ENCODE measurements around the gene GPRIN1. TPM values are rescaled to one million over a fixed set of nuclear protein-coding genes. Genes with fewer than 3 reads are reported as not detected.

Gene GPRIN1
- polyA plus RNA-seq, 1 donor = 7.0 TPM

GRCh38 chr5:176631383-176632200, 21.6 kb upstream of the GPRIN1 start:
- no peak for DNase-seq
- no peak overlapping the region for H3K27ac ChIP-seq (ENCODE audit: low read length)
- 100% methylated on average over 1 of the region's 7 CpGs for WGBS (ENCODE audit: insufficient coverage, low lambda C conversion rate)
- H3K36me3 ChIP-seq (ENCODE audit: control insufficient read depth, insufficient read depth, low read length) = no peaks in the 10 kb centered on the region
- H3K27me3 ChIP-seq (ENCODE audit: control insufficient read depth, insufficient read depth, low read length) = peaks cover 84% of the 10 kb centered on the region
- peaks cover 8% of the 10 kb centered on the region for H3K4me1 ChIP-seq (ENCODE audit: control insufficient read depth, insufficient read depth, low read length)
- H3K4me3 ChIP-seq (ENCODE audit: low read length) = no peak overlapping the region
- peaks cover 6% of the 10 kb centered on the region for H3K9me3 ChIP-seq (ENCODE audit: control insufficient read depth, low read depth, low read length)

DNA sequence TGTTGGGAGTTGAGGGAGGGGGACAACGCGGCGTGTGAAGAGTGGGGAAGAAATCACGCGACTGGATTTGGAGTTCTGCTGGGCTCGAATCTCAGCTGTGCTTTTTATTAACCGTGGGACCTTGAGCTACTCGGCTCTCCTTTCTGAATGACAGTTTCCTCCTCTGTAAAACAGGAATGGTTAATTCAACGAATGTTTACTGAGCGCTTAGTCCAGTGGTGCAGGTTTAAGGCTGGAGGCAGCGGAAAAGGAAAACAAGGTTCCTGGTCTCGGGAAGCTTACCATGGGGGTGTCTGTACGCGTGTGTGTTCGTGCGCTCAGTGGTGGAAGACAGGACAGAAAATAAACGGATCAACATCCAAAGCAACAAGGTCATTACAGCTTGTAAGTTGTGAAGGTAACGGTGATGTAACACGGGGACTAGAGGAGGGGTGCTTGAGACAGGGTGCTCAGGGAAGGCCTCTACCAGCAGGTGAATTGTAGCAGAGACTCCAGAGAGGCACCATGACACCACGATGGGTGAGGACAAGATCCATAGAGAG, 20.8 kb upstream of the GPRIN1 start:
- Histone ChIP-seq H3K27me3 (ENCODE audit: control insufficient read depth, insufficient read depth, low read length) (peaks cover 87% of the 10 kb centered on the region), H3K9me3 (ENCODE audit: control insufficient read depth, low read depth, low read length) (peaks cover 6% of the 10 kb centered on the region), H3K4me1 (ENCODE audit: control insufficient read depth, insufficient read depth, low read length) (peaks cover 8% of the 10 kb centered on the region), H3K36me3 (ENCODE audit: control insufficient read depth, insufficient read depth, low read length) (no peaks in the 10 kb centered on the region), H3K4me3 (ENCODE audit: low read length) (peak overlapping the region; percentile 14), H3K27ac (ENCODE audit: low read length) (no peak overlapping the region)
- WGBS (ENCODE audit: insufficient coverage, low lambda C conversion rate) = no CpG with 5 or more reads among the region's 20 CpGs
- DNase-seq = no peak

GRCh38 chr5:176629853-176630680, 20.1 kb upstream of the GPRIN1 start, which contains the start of the genes EIF4E1B and SNCB:
TSS of gene EIF4E1B (plus strand) at chr5:176630675. CDS start at chr5:176642788, 12,113 bp downstream.
TSS of gene SNCB (minus strand) at chr5:176630534. CDS start at chr5:176629654, 880 bp downstream.
- DNase-seq = peak in 1 of 2 donors; percentile 67
- Histone ChIP-seq H3K9me3 (ENCODE audit: control insufficient read depth, low read depth, low read length) (peaks cover 6% of the 10 kb centered on the region), H3K4me1 (ENCODE audit: control insufficient read depth, insufficient read depth, low read length) (peaks cover 8% of the 10 kb centered on the region), H3K27me3 (ENCODE audit: control insufficient read depth, insufficient read depth, low read length) (peaks cover 88% of the 10 kb centered on the region), H3K36me3 (ENCODE audit: control insufficient read depth, insufficient read depth, low read length) (no peaks in the 10 kb centered on the region), H3K4me3 (ENCODE audit: low read length) (peak within 1 kb of the TSS; percentile 14), H3K27ac (ENCODE audit: low read length) (no peak within 1 kb of the TSS)
- no CpG with 5 or more reads among the region's 94 CpGs for WGBS (ENCODE audit: insufficient coverage, low lambda C conversion rate)

DNA sequence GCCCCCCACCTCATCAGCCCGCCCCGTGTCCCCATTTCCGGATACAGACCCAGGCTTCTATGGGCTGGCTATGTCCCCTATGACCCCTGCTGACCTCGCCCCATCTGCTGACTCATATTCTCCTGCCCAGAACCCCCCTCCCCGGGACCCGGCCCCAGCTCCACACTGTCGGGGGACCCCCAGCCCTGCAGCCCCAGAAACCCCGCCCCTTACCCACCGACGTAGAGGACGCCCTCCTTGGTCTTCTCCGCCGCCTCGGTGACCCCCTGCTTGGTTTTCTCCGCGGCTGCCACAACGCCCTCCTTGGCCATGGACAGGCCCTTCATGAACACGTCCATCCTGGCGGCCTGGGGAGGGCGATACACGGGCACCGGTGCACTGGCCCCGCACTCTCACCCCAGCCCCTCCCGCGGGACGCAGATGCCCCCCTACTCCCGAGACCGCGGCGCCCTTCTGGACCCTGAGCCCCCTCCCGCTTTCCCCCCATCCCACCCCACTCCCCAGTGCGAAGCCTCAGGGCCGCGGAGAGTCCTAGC, 19.4 kb upstream of the GPRIN1 start:
- DNase-seq = no peak
- H3K4me3 ChIP-seq (ENCODE audit: low read length) = no peak overlapping the region
- peaks cover 6% of the 10 kb centered on the region for H3K9me3 ChIP-seq (ENCODE audit: control insufficient read depth, low read depth, low read length)
- H3K4me1 ChIP-seq (ENCODE audit: control insufficient read depth, insufficient read depth, low read length) = peaks cover 8% of the 10 kb centered on the region
- no peaks in the 10 kb centered on the region for H3K36me3 ChIP-seq (ENCODE audit: control insufficient read depth, insufficient read depth, low read length)
- no CpG with 5 or more reads among the region's 34 CpGs for WGBS (ENCODE audit: insufficient coverage, low lambda C conversion rate)
- peaks cover 90% of the 10 kb centered on the region for H3K27me3 ChIP-seq (ENCODE audit: control insufficient read depth, insufficient read depth, low read length)
- H3K27ac ChIP-seq (ENCODE audit: low read length) = no peak overlapping the region

DNA sequence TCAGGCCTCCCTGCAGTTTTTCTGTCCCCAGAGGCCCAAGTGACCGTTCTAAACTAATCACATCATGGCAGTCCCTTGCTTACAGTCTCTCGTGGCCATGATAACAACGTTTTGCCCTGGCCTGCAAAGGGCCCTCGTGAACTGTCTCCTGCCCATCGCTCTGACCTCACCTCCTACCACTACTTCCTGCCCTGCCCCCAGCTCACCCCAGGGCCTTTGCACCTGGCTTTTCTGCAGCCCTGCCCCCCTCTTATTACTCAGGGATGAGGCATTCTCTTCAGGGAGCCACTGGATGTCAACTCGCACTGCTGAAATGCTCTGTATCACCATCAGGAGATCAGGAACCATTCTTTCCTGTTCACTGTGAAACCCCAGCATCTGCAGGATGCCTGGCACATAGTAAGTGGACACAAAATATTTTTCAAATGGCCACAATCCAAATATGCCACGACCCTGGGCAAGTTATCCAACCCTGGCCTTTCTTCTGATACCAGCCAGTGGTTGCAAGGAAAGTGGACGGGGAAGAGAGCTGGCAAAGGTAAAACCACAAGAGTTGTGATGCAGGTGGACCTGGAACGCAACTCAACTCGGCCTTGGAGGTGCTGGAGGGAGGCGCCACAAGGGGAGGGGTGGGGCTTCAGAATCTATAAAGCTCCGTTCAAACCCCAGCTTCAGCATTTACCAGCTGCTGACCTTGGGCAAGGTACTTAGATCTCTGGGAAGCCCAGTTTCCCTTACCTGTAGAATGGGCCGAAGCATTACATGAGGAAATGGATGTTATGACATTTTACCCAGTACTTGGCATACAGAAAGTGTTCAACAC, 18.7 kb upstream of the GPRIN1 start:
- no peaks in the 10 kb centered on the region for H3K36me3 ChIP-seq (ENCODE audit: control insufficient read depth, insufficient read depth, low read length)
- DNase-seq = no peak
- no peak overlapping the region for H3K27ac ChIP-seq (ENCODE audit: low read length)
- WGBS (ENCODE audit: insufficient coverage, low lambda C conversion rate) = no CpG with 5 or more reads among the region's 13 CpGs
- peaks cover 8% of the 10 kb centered on the region for H3K4me1 ChIP-seq (ENCODE audit: control insufficient read depth, insufficient read depth, low read length)
- H3K4me3 ChIP-seq (ENCODE audit: low read length) = no peak overlapping the region
- peaks cover 91% of the 10 kb centered on the region for H3K27me3 ChIP-seq (ENCODE audit: control insufficient read depth, insufficient read depth, low read length)
- peaks cover 6% of the 10 kb centered on the region for H3K9me3 ChIP-seq (ENCODE audit: control insufficient read depth, low read depth, low read length)

GRCh38 chr5:176627582-176627981, 17.6 kb upstream of the GPRIN1 start:
- peaks cover 84% of the 10 kb centered on the region for H3K27me3 ChIP-seq (ENCODE audit: control insufficient read depth, insufficient read depth, low read length)
- no peak overlapping the region for H3K27ac ChIP-seq (ENCODE audit: low read length)
- no peak overlapping the region for H3K4me3 ChIP-seq (ENCODE audit: low read length)
- H3K36me3 ChIP-seq (ENCODE audit: control insufficient read depth, insufficient read depth, low read length) = no peaks in the 10 kb centered on the region
- no CpG with 5 or more reads among the region's 5 CpGs for WGBS (ENCODE audit: insufficient coverage, low lambda C conversion rate)
- H3K4me1 ChIP-seq (ENCODE audit: control insufficient read depth, insufficient read depth, low read length) = peaks cover 8% of the 10 kb centered on the region
- no peak for DNase-seq
- H3K9me3 ChIP-seq (ENCODE audit: control insufficient read depth, low read depth, low read length) = peaks cover 6% of the 10 kb centered on the region

DNA sequence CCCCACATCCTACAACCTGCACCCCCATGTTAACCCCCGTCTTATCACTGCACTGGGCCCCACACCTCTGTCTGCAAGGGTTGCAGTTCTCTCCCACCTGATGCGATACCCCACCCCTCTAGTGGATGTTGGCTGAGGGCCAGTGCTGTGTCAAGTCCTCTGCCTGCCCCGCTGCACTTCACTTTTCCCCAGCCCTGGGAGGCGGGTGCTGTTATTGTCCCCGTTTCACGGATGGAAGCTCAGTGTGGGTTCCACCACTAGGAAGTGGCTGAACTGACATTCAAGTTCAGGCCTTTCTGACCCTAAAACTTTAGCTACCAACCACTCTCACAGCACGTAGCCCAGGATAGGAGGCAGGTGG, 16.9 kb upstream of the GPRIN1 start:
- H3K4me3 ChIP-seq (ENCODE audit: low read length) = no peak overlapping the region
- no CpG with 5 or more reads among the region's 7 CpGs for WGBS (ENCODE audit: insufficient coverage, low lambda C conversion rate)
- DNase-seq = no peak
- peaks cover 86% of the 10 kb centered on the region for H3K27me3 ChIP-seq (ENCODE audit: control insufficient read depth, insufficient read depth, low read length)
- H3K27ac ChIP-seq (ENCODE audit: low read length) = no peak overlapping the region
- no peaks in the 10 kb centered on the region for H3K36me3 ChIP-seq (ENCODE audit: control insufficient read depth, insufficient read depth, low read length)
- H3K4me1 ChIP-seq (ENCODE audit: control insufficient read depth, insufficient read depth, low read length) = peaks cover 8% of the 10 kb centered on the region
- peaks cover 6% of the 10 kb centered on the region for H3K9me3 ChIP-seq (ENCODE audit: control insufficient read depth, low read depth, low read length)

DNA sequence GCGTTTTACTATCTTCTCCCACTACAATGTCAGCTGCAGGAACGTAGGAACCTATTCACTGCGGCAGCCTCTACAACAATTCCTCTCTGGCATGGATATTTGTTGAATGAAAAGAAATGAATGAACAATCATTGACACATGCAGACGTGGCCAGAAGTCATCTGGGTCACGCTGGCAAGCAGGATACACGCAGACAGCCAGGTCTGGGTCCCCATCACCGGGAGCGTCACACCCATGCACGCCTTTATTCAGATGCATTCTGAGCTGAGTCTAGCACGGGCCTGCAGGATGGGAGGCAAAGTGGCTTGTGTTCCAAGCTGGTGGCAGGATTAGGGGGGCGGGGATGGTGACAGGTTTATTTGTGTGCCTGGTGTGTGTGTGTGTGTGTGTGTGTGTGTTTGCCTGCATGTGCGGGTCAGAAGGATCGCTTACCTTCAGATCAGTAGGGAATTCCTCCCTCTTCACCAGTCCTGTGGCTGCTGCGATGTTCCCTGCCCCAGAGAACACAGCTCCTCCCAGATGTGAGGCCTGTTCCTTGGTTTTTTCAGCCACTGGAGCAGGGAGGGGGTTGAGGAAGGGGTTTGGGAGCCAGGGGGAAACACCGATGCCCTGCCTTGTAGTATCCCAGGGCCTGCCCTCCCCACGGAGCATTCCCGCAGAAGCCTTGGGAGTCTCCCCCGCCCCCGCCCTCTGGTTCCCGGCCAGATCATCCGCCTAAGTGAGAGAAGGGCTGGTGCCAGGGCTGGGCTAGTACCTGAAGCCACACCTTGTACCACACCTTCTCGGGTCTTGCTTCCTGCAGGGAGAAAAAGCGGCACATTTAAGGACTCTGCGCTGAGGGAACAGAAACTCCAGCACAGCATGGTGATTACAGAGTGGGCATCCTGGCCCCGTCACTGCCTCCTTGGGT, 16.3 kb upstream of the GPRIN1 start:
- no CpG with 5 or more reads among the region's 25 CpGs for WGBS (ENCODE audit: insufficient coverage, low lambda C conversion rate)
- H3K36me3 ChIP-seq (ENCODE audit: control insufficient read depth, insufficient read depth, low read length) = no peaks in the 10 kb centered on the region
- no peak for DNase-seq
- peaks cover 6% of the 10 kb centered on the region for H3K9me3 ChIP-seq (ENCODE audit: control insufficient read depth, low read depth, low read length)
- no peak overlapping the region for H3K4me3 ChIP-seq (ENCODE audit: low read length)
- no peak overlapping the region for H3K27ac ChIP-seq (ENCODE audit: low read length)
- H3K4me1 ChIP-seq (ENCODE audit: control insufficient read depth, insufficient read depth, low read length) = peaks cover 8% of the 10 kb centered on the region
- H3K27me3 ChIP-seq (ENCODE audit: control insufficient read depth, insufficient read depth, low read length) = peaks cover 86% of the 10 kb centered on the region

DNA sequence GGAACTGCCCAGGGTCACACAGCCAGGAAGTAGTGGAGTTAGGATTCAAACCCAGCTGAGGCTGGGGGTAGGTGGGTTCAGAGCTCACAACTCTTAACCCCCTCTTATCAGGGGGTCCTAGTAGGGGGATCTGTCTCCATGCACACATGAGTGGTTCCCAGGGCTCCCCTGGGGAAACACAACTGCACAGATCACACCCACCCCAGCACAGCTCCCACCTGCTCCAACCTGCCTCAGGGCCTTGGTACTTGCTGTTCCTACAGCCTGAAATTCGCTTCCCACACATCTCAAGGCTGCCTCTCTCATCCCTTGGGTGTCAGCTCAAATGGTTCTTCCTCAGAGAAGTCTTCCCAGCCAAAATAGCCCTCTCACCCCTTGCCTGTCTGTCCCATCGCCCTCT, 15.6 kb upstream of the GPRIN1 start:
- H3K4me3 ChIP-seq (ENCODE audit: low read length) = no peak overlapping the region
- peaks cover 5% of the 10 kb centered on the region for H3K4me1 ChIP-seq (ENCODE audit: control insufficient read depth, insufficient read depth, low read length)
- peaks cover 6% of the 10 kb centered on the region for H3K9me3 ChIP-seq (ENCODE audit: control insufficient read depth, low read depth, low read length)
- WGBS (ENCODE audit: insufficient coverage, low lambda C conversion rate) = no CpG with 5 or more reads among the region's 2 CpGs
- H3K36me3 ChIP-seq (ENCODE audit: control insufficient read depth, insufficient read depth, low read length) = no peaks in the 10 kb centered on the region
- H3K27me3 ChIP-seq (ENCODE audit: control insufficient read depth, insufficient read depth, low read length) = peaks cover 86% of the 10 kb centered on the region
- H3K27ac ChIP-seq (ENCODE audit: low read length) = no peak overlapping the region
- DNase-seq = no peak

All from large intestine (tissue), 3 donors.